GM12878 (cell line): Measurements from ENCODE around the gene SHC2. TPM values are rescaled to one million over a fixed set of nuclear protein-coding genes. Genes with fewer than 3 reads are reported as not detected.

Experiments
- BACH1 ChIP-seq: fragments of 450-650 bp; IDR thresholded peaks from 2 replicates; pipeline ENCODE4 v1.6.1; 2017; ENCODE audit warnings: mild to moderate bottlenecking, borderline replicate concordance
- BHLHE40 ChIP-seq, 2 experiments: fragments of 450-650 bp in 1 of 2; IDR thresholded peaks; 2 replicates each; pipeline ENCODE4 v1.6.1; 2011 to 2017; ENCODE audit warnings: low read depth in 2 of 2, borderline replicate concordance in 1 of 2, improper control_type of control experiment in 1 of 2, low read length in 1 of 2, mild to moderate bottlenecking in 1 of 2
- BMI1 ChIP-seq: fragments of 450-650 bp; IDR thresholded peaks from 2 replicates; pipeline ENCODE4 v1.6.1; 2016; ENCODE audit warnings: mild to moderate bottlenecking, moderate library complexity, borderline replicate concordance
- EP300 ChIP-seq, 2 experiments: fragments of 150-350 bp in 1 of 2; IDR thresholded peaks; 2 replicates each; pipeline ENCODE4 v1.6.1; 2011 to 2012; ENCODE audit warnings: low read depth in 2 of 2, low read length in 2 of 2, borderline replicate concordance in 1 of 2, improper control_type of control experiment in 1 of 2, inconsistent platforms in 1 of 2; ENCODE audit not compliant: control insufficient read depth in 1 of 2
- JUND ChIP-seq: IDR thresholded peaks from 2 replicates; pipeline ENCODE4 v1.6.1; 2012; ENCODE audit warnings: low read depth, mild to moderate bottlenecking, low read length, improper control_type of control experiment, moderate library complexity
- KDM1A ChIP-seq: fragments of 200-600 bp; sonication (generic); IDR thresholded peaks from 2 replicates; pipeline ENCODE4 v1.6.1; 2016; ENCODE audit warnings: borderline replicate concordance
- MTA2 ChIP-seq: fragments of 450-650 bp; IDR thresholded peaks from 2 replicates; pipeline ENCODE4 v1.6.1; 2016; ENCODE audit warnings: low read depth, mild to moderate bottlenecking, moderate library complexity
- PRDM15 ChIP-seq: fragments of 450-650 bp; formaldehyde crosslinking; IDR thresholded peaks from 2 replicates; pipeline ENCODE4 v1.4.0; 2020; ENCODE audit warnings: mild to moderate bottlenecking, moderate library complexity
- SP1 ChIP-seq: IDR thresholded peaks from one replicate; pipeline ENCODE4 v1.6.1; 2011; ENCODE audit warnings: low read depth, low read length
- STAT1 ChIP-seq: fragments of 450-650 bp; conservative IDR thresholded peaks from 2 replicates; pipeline ENCODE4 v1.6.1; 2014; ENCODE audit warnings: antibody characterized with exemption, mild to moderate bottlenecking
- polyA plus RNA-seq, 11 experiments: library from polyadenylated mRNA; depleted of rRNA in 4 of 11; unstranded in 6 of 11; stranded (reverse) in 5 of 11; fragments of >200 nt; fragmentation: Nextera tagmentation in 4 of 11; fragmentation: Illumina TruSeq in 1 of 11; extraction: Ambion mirVana in 4 of 11; extraction: Trizol in 1 of 11; gene quantifications; 1 replicate in 1 of 11; 2 replicates in 10 of 11; pipeline versions ENCODE4 v1.2.1 to v1.2.3, GENCODE V29; 2011 to 2016; ENCODE audit warnings: inconsistent platforms in 2 of 11, missing spikeins in 2 of 11, low read depth in 1 of 11
- total RNA-seq, 4 experiments: library from RNA; depleted of rRNA in 3 of 4; stranded (reverse); fragments of >200 nt in 3 of 4; fragmentation: Illumina TruSeq in 1 of 4; extraction: Trizol in 1 of 4; gene quantifications; 2 replicates each; pipeline versions ENCODE4 v1.2.1 to v1.2.3, GENCODE V29; 2013 to 2021
- TF ChIP-seq, protein P1 (sequence below): fragments of 450-650 bp; IDR thresholded peaks from 2 replicates; pipeline ENCODE4 v1.6.1; 2016; ENCODE audit warnings: mild to moderate bottlenecking, moderate library complexity, borderline replicate concordance

The SHC2 gene
- total and polyA plus RNA-seq, 10 of the 15 experiments (the other 5 are each of a cell fraction or from before 2014, with no cell fraction given): 0.08 TPM; not detected in 9

GRCh38 chr19:374886-375235 is 86.0 kb downstream of the SHC2 start (continued):
- TF ChIP-seq EP300 (IDR thresholded peaks at IDR 0.05; ENCODE audit: borderline replicate concordance in 1 of 2, control insufficient read depth in 1 of 2, low read depth in 2 of 2, low read length in 2 of 2) (no peak), SP1 (no peak), KDM1A (no peak), PRDM15 (CRISPR knock-in tag) (no peak), STAT1 (no peak), MTA2 (no peak), BMI1 (no peak), JUND (no peak), BACH1 (no peak), BHLHE40 (IDR thresholded peaks at IDR 0.05; ENCODE audit: borderline replicate concordance in 1 of 2, low read depth in 2 of 2, low read length in 1 of 2) (no peak)
- TF ChIP-seq, protein P1, sequence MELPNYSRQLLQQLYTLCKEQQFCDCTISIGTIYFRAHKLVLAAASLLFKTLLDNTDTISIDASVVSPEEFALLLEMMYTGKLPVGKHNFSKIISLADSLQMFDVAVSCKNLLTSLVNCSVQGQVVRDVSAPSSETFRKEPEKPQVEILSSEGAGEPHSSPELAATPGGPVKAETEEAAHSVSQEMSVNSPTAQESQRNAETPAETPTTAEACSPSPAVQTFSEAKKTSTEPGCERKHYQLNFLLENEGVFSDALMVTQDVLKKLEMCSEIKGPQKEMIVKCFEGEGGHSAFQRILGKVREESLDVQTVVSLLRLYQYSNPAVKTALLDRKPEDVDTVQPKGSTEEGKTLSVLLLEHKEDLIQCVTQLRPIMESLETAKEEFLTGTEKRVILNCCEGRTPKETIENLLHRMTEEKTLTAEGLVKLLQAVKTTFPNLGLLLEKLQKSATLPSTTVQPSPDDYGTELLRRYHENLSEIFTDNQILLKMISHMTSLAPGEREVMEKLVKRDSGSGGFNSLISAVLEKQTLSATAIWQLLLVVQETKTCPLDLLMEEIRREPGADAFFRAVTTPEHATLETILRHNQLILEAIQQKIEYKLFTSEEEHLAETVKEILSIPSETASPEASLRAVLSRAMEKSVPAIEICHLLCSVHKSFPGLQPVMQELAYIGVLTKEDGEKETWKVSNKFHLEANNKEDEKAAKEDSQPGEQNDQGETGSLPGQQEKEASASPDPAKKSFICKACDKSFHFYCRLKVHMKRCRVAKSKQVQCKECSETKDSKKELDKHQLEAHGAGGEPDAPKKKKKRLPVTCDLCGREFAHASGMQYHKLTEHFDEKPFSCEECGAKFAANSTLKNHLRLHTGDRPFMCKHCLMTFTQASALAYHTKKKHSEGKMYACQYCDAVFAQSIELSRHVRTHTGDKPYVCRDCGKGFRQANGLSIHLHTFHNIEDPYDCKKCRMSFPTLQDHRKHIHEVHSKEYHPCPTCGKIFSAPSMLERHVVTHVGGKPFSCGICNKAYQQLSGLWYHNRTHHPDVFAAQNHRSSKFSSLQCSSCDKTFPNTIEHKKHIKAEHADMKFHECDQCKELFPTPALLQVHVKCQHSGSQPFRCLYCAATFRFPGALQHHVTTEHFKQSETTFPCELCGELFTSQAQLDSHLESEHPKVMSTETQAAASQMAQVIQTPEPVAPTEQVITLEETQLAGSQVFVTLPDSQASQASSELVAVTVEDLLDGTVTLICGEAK: no peak
